GM19324 (cell line): ENCODE results near the gene ISG15.
"Not testable (repeated sequence)": the region's sequence is repeated elsewhere in the genome, so short reads cannot be mapped to it uniquely, and the experiment has no call there.

ENCODE experiments used
- ATAC-seq: cut with Tn5 transposase; IDR thresholded peaks from one replicate; pipeline ENCODE4 v1.9.1; 2021; ENCODE audit warnings: mild to moderate bottlenecking, moderate library complexity; ENCODE audit not compliant: unreplicated experiment, low FRiP score

The ISG15 gene

GRCh38 chr1:1024771-1025699 is 11.7 kb downstream of the ISG15 start:
- no peak for ATAC-seq

- no peak for ATAC-seq
Observed at GRCh38 chr1:1025730-1026129, 12.4 kb downstream of the ISG15 start.

- ATAC-seq, result no peak
Observed at GRCh38 chr1:1026599-1027413, 13.5 kb downstream of the ISG15 start.

- ATAC-seq, result no peak
Observed at GRCh38 chr1:1027791-1028190, 14.5 kb downstream of the ISG15 start.

GRCh38 chr1:1030867-1031658 is 17.8 kb downstream of the ISG15 start:
- not testable (repeated sequence) for ATAC-seq

GRCh38 chr1:1031659-1032235 is 18.4 kb downstream of the ISG15 start:
- no peak for ATAC-seq

GRCh38 chr1:1032424-1032823 is 19.1 kb downstream of the ISG15 start:
- no peak for ATAC-seq

- peak; percentile 84 for ATAC-seq
Observed at GRCh38 chr1:1033009-1033587, 19.8 kb downstream of the ISG15 start.

- no peak for ATAC-seq
Observed at GRCh38 chr1:1033731-1034438, 20.6 kb downstream of the ISG15 start.

- ATAC-seq, result no peak
Observed at GRCh38 chr1:1034439-1034781, 21.1 kb downstream of the ISG15 start.

GRCh38 chr1:1035291-1035943 is 22.1 kb downstream of the ISG15 start:
- ATAC-seq, result no peak

- no peak for ATAC-seq
Observed at GRCh38 chr1:1037366-1038327, 24.4 kb downstream of the ISG15 start.

- ATAC-seq, result no peak
Observed at GRCh38 chr1:1038694-1039093, 25.4 kb downstream of the ISG15 start.

GRCh38 chr1:1039145-1039910 is 26.0 kb downstream of the ISG15 start:
- ATAC-seq, result no peak

- ATAC-seq, result no peak
Observed at GRCh38 chr1:1040004-1040991, 27.0 kb downstream of the ISG15 start.

GRCh38 chr1:1041092-1041523 is 27.8 kb downstream of the ISG15 start:
- no peak for ATAC-seq
